ENCODE data around the gene GPR148. TPM values are rescaled to one million over a fixed set of nuclear protein-coding genes. Genes with fewer than 3 reads are reported as not detected.

The GPR148 gene
- total RNA-seq, 1 donor from 2014 or later = 0.48 TPM

DNA sequence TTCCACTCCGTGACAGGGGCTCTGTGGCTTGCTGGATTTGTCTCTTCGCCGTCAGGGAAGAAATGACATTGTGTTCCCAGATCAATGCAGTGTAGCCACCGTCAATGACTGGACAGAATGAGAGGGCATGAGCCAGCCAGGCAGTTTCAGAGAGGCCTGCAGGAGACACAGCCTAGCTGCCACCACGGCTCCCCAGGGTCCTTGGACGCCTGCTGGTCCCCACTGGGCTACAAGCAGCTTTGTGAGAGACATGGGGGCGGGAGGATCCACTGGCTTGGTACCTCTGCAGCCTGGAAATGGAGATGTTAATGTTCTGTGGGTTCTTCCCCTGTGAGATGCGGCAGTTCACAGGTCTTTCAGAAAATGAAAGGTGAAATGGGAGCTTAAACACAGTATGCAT, 14.4 kb downstream of the GPR148 start:
- peaks cover 21% of the 10 kb centered on the region for H3K27me3 Mint-ChIP-seq
- TF ChIP-seq CTCF (conservative IDR thresholded peaks at IDR 0.05) = no peak
- no peaks in the 10 kb centered on the region for H3K9me3 Mint-ChIP-seq
- no peak overlapping the region for H3K4me3 Mint-ChIP-seq
- DNase-seq (ENCODE audit: extremely low spot score, unreplicated experiment) = no peak
- H3K4me1 Mint-ChIP-seq (ENCODE audit: unreplicated experiment) = no peaks in the 10 kb centered on the region
- H3K27ac Mint-ChIP-seq = no peak overlapping the region
- no peaks in the 10 kb centered on the region for H3K36me3 Mint-ChIP-seq

DNA sequence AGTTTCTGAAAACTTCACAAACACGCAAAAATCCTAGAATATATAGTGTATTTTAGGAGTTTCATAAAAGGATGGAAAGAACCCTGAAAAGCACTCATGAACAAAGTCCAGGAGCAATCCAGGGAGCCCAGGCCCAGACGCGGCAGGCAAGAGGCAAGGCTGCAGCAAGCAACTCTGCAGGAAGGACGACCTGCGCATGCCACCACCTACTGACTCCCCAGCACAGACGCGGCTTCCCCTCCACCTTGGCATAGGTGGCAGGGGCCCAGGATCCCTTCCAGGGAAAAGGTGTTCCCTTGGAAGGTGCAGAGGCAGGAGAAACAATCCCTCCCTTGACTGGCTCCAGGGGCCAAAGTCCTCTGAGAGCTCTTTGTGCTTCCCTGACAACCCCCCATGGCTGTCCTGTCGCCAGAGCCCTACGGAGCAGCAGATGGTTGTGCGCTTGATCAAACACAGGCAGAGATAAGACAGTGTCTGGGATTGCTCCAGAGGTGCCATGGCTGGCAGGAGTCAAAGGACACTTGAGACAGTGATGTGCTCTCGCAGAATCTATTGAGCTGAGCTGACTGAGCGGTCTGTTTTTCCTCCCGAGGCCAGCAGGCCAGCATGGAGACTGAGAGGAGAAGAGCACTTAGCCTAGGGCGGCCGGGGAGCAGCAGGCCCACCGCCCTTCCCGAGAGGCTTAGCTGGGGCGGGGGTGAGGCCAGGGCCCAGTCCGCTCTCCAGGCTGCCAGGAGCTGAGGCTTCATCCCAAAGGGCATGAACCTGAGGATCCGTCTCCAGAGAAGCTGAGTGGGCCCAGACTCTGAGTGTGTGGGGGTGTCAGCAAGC, 15.6 kb downstream of the GPR148 start:
- DNase-seq (ENCODE audit: extremely low spot score, unreplicated experiment) = no peak
- Mint-ChIP-seq H3K27me3 (peaks cover 24% of the 10 kb centered on the region), H3K4me1 (ENCODE audit: unreplicated experiment) (no peaks in the 10 kb centered on the region), H3K36me3 (no peaks in the 10 kb centered on the region), H3K27ac (peak overlapping the region; percentile 49), H3K4me3 (no peak overlapping the region), H3K9me3 (no peaks in the 10 kb centered on the region)
- TF ChIP-seq CTCF (conservative IDR thresholded peaks at IDR 0.05) = no peak

DNA sequence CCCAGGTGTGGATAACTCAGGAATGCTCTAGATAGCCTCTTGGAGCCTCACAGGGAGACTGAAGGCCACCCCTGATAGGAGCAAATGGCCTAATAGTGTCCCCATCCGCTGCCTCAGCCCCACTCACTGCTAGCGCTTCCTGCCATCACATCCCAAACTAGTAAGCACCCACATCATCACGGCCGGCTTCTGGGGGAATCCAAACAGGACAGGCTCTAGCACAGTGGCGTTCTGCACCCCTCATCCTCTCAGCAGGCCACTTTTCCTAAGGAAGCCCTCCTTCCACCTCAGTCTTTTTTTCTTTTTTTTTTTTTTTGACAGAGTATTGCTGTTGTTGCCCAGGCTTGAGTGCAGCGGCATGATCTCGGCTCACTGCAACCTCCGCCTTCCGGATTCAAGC, 20.2 kb downstream of the GPR148 start:
- no peak for TF ChIP-seq CTCF (conservative IDR thresholded peaks at IDR 0.05)
- peaks cover 33% of the 10 kb centered on the region for H3K27me3 Mint-ChIP-seq
- DNase-seq (ENCODE audit: extremely low spot score, unreplicated experiment) = no peak
- H3K36me3 Mint-ChIP-seq = no peaks in the 10 kb centered on the region
- H3K9me3 Mint-ChIP-seq = no peaks in the 10 kb centered on the region
- H3K27ac Mint-ChIP-seq = no peak overlapping the region
- no peak overlapping the region for H3K4me3 Mint-ChIP-seq
- no peaks in the 10 kb centered on the region for H3K4me1 Mint-ChIP-seq (ENCODE audit: unreplicated experiment)

DNA sequence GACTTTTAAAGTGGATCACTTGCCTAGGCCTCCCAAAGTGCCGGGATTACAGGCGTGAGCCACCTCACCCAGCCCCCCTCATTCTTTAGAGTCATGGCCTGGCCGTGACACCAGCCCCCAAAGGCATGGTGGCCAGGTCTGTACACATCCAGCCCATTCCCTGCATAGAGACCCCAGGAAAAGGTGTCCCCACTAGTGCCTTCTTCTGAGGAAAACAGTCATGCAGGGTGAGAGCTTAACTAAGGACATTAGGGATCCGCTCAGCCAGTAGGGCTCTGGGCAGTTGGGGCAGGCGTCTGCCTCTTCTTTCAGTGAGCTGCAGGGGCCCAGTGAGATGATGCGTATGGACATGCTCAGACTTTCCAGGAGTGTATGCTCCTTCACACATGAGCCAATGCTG, 20.8 kb downstream of the GPR148 start:
- no peaks in the 10 kb centered on the region for H3K36me3 Mint-ChIP-seq

DNA sequence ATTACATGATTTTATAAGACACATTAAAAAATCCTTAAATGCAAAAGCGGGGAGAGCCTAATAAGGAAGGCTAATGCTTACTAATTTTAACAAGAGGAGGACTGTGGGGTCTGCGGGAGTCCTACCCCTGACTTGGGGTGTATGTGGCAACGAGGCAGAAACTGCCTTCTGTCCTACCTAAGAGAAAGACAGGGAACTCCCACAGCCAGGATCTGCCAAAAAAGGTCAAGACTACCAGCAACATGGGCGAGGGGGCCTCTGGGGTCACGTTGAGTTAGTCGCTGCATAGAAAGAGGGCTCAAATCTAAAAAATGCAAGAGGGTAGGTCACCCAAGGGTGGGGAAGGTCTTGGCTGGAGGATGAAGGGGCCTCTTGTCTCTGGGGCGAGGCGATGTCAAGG, 25.9 kb downstream of the GPR148 start:
- peak overlapping the region; percentile 77 for H3K4me3 Mint-ChIP-seq
- no peak overlapping the region for H3K27ac Mint-ChIP-seq
- no peaks in the 10 kb centered on the region for H3K9me3 Mint-ChIP-seq
- H3K36me3 Mint-ChIP-seq = no peaks in the 10 kb centered on the region
- H3K27me3 Mint-ChIP-seq = peaks cover 65% of the 10 kb centered on the region
- H3K4me1 Mint-ChIP-seq (ENCODE audit: unreplicated experiment) = no peaks in the 10 kb centered on the region
- DNase-seq (ENCODE audit: extremely low spot score, unreplicated experiment) = no peak
- no peak for TF ChIP-seq CTCF (conservative IDR thresholded peaks at IDR 0.05)

More for the DNA sequence above, 20.8 kb downstream of the GPR148 start:
- Mint-ChIP-seq H3K9me3 (no peaks in the 10 kb centered on the region), H3K27me3 (peaks cover 33% of the 10 kb centered on the region), H3K4me3 (no peak overlapping the region), H3K27ac (no peak overlapping the region), H3K4me1 (ENCODE audit: unreplicated experiment) (no peaks in the 10 kb centered on the region)
- DNase-seq (ENCODE audit: extremely low spot score, unreplicated experiment) = no peak
- TF ChIP-seq CTCF (conservative IDR thresholded peaks at IDR 0.05) = no peak
